H1 (cell line): Measurements from ENCODE around the gene MYBPC2.

Experiments
- CREB1 ChIP-seq: IDR thresholded peaks from 2 replicates; pipeline ENCODE4 v1.6.1; 2012; ENCODE audit warnings: inconsistent platforms
- EP300 ChIP-seq, 2 experiments: IDR thresholded peaks; 1 replicate in 1 of 2; 2 replicates in 1 of 2; pipeline ENCODE4 v1.6.1; 2011 to 2012; ENCODE audit warnings: low read depth in 2 of 2, low read length in 2 of 2, mild to moderate bottlenecking in 2 of 2, borderline replicate concordance in 1 of 2, inconsistent platforms in 1 of 2, moderate library complexity in 1 of 2
- EZH2 ChIP-seq: fragments of 200-600 bp; sonication (generic); IDR thresholded peaks from 2 replicates; pipeline ENCODE4 v1.7.1; 2012; ENCODE audit warnings: low read depth, mild to moderate bottlenecking, moderate library complexity, low read length, inconsistent platforms; ENCODE audit not compliant: severe bottlenecking
- JUN ChIP-seq: IDR thresholded peaks from 2 replicates; pipeline ENCODE4 v1.6.1; 2011; ENCODE audit warnings: low read depth, mild to moderate bottlenecking, improper control_type of control experiment, low read length
- POLR2A ChIP-seq, 2 experiments: IDR thresholded peaks; 1 replicate in 1 of 2; 2 replicates in 1 of 2; pipeline ENCODE4 v1.6.1; 2011; ENCODE audit warnings: low read depth in 2 of 2, low read length in 2 of 2, mild to moderate bottlenecking in 2 of 2; ENCODE audit errors: control extremely low read depth in 1 of 2
- POLR2AphosphoS5 ChIP-seq: IDR thresholded peaks from 2 replicates; pipeline ENCODE4 v1.6.1; 2011; ENCODE audit warnings: low read depth, low read length
- RNF2 ChIP-seq: fragments of 200-900, 300-1000 bp; sonication (generic); IDR thresholded peaks from 2 replicates; pipeline ENCODE4 v1.7.1; 2016; ENCODE audit warnings: borderline replicate concordance, low read depth, mild to moderate bottlenecking, antibody characterized with exemption, low read length; ENCODE audit not compliant: poor library complexity, severe bottlenecking; ENCODE audit errors: missing control alignments
- SIRT6 ChIP-seq: IDR thresholded peaks from one replicate; pipeline ENCODE4 v1.7.1; 2012; ENCODE audit warnings: low read length, inconsistent platforms
- TAF1 ChIP-seq: IDR thresholded peaks from 2 replicates; pipeline ENCODE4 v1.6.1; 2011; ENCODE audit warnings: mild to moderate bottlenecking, low read depth, low read length
- TCF12 ChIP-seq: IDR thresholded peaks from 2 replicates; pipeline ENCODE4 v1.6.1; 2011; ENCODE audit warnings: low read depth, mild to moderate bottlenecking, low read length
- TF ChIP-seq, protein P1 (sequence below), 3 experiments: IDR thresholded peaks; 1 replicate in 2 of 3; 2 replicates in 1 of 3; pipeline versions ENCODE4 v1.5.1 to v1.6.1; 2011; ENCODE audit warnings: low read length in 3 of 3, mild to moderate bottlenecking in 3 of 3, inconsistent platforms in 2 of 3, low read depth in 1 of 3, moderate library complexity in 1 of 3; ENCODE audit not compliant: insufficient read depth in 1 of 3; ENCODE audit errors: control extremely low read depth in 1 of 3

DNA sequence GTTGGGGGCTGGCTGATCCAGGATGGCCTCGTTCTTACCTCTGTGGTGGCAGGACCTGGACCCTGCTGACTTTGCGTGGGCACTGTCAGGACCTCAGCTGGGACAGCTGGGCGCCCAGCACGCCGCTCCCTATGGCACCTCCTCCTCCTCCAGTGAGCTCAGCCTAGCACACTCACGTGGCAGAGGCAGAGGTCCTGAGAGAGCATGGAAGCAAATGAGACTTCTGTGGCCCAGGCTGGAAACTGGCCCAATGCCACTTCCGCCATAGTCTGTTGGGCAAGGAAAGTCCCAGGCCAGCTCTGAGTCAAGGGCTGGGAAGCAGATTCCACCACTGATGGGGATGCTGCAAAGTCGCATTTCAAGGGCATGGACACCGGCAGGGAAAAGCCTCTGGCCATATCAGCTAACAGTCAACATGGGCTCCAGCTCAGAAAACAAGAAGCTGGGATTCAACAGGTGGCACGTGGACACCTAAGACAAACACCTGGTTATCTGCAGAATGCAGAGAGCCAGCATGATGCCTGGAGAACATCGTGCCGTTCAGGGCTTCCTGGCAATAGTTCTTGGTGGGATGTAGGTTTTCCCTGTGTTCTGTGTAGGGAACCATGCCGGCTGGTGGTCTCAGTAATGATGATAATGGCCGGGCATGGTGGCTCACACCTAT is 16.7 kb downstream of the MYBPC2 start:
- TF ChIP-seq POLR2AphosphoS5: no peak
- TF ChIP-seq, protein P1, sequence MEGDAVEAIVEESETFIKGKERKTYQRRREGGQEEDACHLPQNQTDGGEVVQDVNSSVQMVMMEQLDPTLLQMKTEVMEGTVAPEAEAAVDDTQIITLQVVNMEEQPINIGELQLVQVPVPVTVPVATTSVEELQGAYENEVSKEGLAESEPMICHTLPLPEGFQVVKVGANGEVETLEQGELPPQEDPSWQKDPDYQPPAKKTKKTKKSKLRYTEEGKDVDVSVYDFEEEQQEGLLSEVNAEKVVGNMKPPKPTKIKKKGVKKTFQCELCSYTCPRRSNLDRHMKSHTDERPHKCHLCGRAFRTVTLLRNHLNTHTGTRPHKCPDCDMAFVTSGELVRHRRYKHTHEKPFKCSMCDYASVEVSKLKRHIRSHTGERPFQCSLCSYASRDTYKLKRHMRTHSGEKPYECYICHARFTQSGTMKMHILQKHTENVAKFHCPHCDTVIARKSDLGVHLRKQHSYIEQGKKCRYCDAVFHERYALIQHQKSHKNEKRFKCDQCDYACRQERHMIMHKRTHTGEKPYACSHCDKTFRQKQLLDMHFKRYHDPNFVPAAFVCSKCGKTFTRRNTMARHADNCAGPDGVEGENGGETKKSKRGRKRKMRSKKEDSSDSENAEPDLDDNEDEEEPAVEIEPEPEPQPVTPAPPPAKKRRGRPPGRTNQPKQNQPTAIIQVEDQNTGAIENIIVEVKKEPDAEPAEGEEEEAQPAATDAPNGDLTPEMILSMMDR (IDR thresholded peaks at IDR 0.05; ENCODE audit: control extremely low read depth in 1 of 3, insufficient read depth in 1 of 3, low read depth in 1 of 3, low read length in 3 of 3): no peak
- no peak for TF ChIP-seq EZH2
- no peak for TF ChIP-seq EP300 (IDR thresholded peaks at IDR 0.05; ENCODE audit: borderline replicate concordance in 1 of 2, low read depth in 2 of 2, low read length in 2 of 2)
- TF ChIP-seq JUN: no peak
- no peak for TF ChIP-seq POLR2A (IDR thresholded peaks at IDR 0.05; ENCODE audit: control extremely low read depth in 1 of 2, low read depth in 2 of 2, low read length in 2 of 2)
- TF ChIP-seq SIRT6: no peak
- TF ChIP-seq TAF1: no peak
- no peak for TF ChIP-seq TCF12
- no peak for TF ChIP-seq CREB1
- TF ChIP-seq RNF2: no peak
